Raji (cell line): ENCODE data around the gene FAM53B.

Experiments used
- POLR2A ChIP-seq: IDR thresholded peaks from 2 replicates; pipeline ENCODE4 v1.6.1; 2011; ENCODE audit warnings: low read depth, low read length, control low read depth; ENCODE audit not compliant: insufficient read depth

FAM53B gene

DNA sequence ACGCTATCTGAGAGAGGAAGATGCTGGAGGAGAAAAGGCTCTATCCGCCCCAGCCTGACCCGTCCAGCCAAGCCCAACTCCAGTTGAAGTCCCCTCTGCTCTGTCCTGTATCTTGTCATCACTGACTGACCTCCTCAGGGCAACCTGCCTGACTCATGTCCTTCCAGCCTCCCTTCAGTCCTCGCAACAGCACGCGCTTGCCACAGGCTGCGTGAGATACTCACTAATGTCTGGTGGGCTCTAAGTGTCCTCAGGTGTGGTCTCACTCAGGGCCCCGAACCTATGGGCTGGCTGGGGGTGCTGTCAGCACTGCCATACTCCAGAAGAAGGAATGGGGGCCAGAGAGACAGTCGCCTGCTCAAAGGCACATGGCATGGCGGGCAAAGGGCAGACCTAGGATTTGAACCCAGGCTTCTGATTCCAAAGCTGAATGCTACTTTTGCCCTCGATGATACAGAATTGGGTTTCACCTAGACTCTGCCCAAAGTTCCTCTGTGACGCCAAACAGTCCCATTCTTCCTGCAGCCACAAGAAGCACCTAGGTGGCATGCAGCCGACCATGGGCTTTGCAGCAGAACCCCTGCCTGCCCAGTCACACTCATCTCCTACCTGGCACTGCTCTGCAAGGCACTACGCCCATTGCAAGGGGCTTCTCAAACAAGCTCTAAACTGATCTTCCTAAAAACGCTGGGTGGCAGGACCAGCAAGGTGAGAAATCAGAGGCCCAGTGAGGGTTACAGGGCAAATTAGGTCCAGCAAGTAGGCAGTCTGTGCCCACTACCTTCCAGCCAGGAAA is 8.5 kb downstream of the FAM53B start:
- TF ChIP-seq POLR2A: no peak

- no peak for TF ChIP-seq POLR2A
Measured at GRCh38 chr10:124734311-124735166, 9.6 kb downstream of the FAM53B start.

GRCh38 chr10:124733571-124734245 is 10.5 kb downstream of the FAM53B start:
- TF ChIP-seq POLR2A: no peak

DNA sequence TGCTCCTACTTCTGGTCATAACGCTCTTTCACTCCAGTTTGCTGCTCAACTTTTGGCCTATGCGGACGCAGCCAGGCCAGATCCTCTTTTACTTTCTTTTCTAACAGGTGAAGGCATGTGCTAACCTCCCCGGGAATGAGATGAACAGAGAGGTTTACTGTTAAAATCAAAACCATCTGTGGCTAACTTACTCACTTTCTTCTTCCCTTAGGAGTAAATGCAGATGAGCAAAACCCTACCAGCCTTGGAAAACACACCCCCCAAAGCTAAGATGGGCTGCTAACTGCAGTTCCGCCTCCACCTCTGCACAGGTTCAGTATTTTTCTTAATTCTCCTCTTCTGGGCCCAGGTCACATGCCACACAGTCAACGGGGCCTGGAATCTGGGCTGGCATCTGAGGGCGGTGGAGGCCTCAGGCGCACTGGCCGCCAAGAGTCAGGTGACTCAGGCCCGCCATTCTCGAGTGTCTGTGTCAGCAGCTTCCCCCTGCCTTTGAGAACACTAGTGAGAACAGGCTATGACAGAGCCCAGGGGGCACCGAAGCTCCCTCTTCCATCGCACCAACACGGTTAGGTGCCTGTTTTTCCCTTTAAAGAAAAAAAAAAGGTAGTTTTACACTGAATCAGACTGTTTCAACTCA is 11.1 kb downstream of the FAM53B start:
- no peak for TF ChIP-seq POLR2A

DNA sequence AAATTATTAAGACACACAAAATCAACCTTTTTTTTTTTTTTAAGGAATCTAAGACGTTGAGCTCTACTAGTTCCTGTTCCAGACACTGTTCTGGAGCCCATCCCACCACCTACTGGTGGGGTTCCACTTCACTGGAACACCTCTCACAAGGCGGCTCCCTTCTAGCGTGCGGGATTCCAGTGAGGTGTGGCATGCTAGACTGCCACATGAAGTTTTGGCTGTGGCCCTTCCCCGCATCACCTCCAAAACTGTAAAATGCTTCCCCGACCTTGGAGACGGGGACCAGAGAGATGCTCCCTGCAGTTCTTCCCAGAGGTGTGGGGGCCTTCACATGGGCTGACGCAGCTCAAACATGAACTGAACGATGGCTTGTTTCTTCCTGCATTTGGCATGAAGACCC is 12.6 kb downstream of the FAM53B start:
- TF ChIP-seq POLR2A: no peak

- TF ChIP-seq POLR2A: no peak
Measured at GRCh38 chr10:124730790-124731189, 13.4 kb downstream of the FAM53B start.

DNA sequence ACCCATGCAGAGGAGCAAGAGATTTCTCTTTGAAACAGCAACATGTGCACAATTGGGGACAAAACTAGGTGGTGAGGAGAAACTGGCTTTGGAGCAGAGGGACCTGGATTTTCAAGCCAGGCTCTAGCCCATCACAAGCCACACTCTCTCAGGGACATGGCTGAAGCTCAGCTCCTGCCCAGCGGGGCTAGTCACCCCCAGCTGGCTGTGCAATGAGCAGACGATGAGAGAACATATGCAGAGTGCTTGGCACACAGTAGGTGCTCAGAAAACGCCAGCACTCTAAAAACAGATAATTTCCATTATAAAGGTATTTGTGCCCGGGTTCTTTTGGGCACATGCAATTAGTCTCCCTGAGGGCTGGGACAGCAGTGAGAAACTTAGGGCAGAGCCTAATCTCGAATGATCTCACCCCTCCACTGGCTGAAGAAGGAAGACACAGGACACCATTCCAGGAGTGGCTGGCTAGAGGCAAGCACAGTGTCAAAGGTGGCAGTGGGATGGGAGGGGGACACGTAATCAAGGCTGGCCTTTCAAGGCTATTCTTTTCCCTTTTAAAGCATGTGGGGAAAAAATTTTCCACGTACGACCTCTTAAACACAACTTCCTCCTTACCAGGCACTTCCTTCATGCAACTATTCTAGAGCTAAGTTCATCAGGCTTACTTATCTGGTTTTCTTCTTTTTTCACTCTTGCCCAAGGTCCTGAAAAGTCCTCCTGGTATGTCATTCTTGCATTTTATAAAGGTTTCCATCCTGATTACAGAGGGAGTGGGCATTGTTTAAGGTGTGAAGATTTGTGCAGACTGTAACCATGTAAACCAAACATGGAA is 15.1 kb downstream of the FAM53B start:
- no peak for TF ChIP-seq POLR2A

- TF ChIP-seq POLR2A: no peak
Measured at GRCh38 chr10:124728071-124728829, 15.9 kb downstream of the FAM53B start.

GRCh38 chr10:124727361-124727960 is 16.7 kb downstream of the FAM53B start:
- no peak for TF ChIP-seq POLR2A

GRCh38 chr10:124725791-124726190 is 18.4 kb downstream of the FAM53B start:
- TF ChIP-seq POLR2A: no peak

- no peak for TF ChIP-seq POLR2A
Measured at GRCh38 chr10:124725171-124725631, 19.0 kb downstream of the FAM53B start.

- no peak for TF ChIP-seq POLR2A
Measured at GRCh38 chr10:124724279-124725027, 19.7 kb downstream of the FAM53B start.

DNA sequence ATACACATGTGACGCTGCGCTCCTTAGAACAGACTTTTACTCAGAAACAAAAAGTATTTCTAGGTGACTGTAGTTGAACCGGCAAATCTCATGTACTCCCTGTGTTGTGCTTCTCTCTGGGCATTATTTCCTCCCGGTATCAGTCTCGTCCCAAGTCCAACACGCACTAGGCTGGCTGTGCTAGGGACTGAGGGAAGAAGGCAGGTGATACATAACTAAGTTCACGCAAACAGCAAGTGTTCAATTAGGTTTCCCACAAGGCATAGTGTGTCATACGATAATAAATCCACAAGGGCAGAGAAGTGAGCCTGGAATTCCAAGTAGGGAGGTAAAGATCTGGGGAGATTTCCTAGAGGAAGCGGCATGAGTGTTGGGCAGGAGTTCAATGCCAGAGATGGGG is 20.4 kb downstream of the FAM53B start:
- no peak for TF ChIP-seq POLR2A
